ENCODE measurements around the gene TRHDE. TPM values are rescaled to one million over a fixed set of nuclear protein-coding genes. Genes with fewer than 3 reads are reported as not detected.
A peak's percentile ranks its signal among the peaks of the same experiment; 100 is the strongest.

Gene TRHDE, protein sequence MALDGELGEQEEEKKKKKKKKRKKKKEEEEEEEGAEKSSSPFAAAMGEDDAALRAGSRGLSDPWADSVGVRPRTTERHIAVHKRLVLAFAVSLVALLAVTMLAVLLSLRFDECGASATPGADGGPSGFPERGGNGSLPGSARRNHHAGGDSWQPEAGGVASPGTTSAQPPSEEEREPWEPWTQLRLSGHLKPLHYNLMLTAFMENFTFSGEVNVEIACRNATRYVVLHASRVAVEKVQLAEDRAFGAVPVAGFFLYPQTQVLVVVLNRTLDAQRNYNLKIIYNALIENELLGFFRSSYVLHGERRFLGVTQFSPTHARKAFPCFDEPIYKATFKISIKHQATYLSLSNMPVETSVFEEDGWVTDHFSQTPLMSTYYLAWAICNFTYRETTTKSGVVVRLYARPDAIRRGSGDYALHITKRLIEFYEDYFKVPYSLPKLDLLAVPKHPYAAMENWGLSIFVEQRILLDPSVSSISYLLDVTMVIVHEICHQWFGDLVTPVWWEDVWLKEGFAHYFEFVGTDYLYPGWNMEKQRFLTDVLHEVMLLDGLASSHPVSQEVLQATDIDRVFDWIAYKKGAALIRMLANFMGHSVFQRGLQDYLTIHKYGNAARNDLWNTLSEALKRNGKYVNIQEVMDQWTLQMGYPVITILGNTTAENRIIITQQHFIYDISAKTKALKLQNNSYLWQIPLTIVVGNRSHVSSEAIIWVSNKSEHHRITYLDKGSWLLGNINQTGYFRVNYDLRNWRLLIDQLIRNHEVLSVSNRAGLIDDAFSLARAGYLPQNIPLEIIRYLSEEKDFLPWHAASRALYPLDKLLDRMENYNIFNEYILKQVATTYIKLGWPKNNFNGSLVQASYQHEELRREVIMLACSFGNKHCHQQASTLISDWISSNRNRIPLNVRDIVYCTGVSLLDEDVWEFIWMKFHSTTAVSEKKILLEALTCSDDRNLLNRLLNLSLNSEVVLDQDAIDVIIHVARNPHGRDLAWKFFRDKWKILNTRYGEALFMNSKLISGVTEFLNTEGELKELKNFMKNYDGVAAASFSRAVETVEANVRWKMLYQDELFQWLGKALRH
- polyA plus RNA-seq (14.7 and 20.6 TPM in 2 replicates), polyA minus RNA-seq (89.9 and 96.2 TPM in 2 replicates)

DNA sequence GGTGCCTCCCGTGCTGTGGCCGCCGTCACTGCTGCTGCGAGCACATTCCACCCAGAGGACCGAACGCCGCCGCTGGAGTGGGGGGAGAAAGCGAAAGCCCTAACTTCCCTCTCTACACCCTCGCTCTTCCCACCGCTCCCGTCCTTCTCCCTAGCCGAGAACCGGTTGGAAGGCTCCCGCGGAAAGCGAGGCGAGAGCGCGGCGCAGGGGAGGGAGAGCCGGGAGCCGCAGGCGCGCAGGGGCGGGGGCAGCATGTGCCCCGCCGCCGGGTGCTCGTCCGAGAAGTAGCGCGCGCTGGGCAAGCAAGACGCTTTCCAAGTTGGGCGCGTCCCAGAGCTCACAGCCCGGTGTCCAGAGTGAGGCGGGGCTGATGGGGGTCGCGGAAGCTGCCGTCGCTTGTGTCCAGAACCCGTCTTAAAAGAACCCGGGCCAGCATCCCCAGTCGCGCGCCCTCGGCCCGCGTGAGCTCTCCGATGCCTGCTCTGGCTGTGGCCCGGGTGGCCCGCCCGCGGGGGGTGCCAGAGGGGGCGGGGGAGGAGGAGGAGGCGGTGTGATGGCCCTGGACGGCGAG lies at the start of gene TRHDE:
TRHDE (plus strand) TSS at position 280 of the 571 bp plus-strand sequence; CDS start at position 554, 274 bp downstream.
- Histone ChIP-seq H3K79me2 (replicated peaks; ENCODE audit: insufficient read depth, low read length) (peaks cover 56% of the 10 kb centered on the region), H3K4me3 (ENCODE audit: low read length) (peak within 1 kb of the TSS; percentile 81), H3K9ac (ENCODE audit: low read length) (peak within 1 kb of the TSS; percentile 84), H4K20me1 (ENCODE audit: insufficient read depth) (no peaks in the 10 kb centered on the region), H2AFZ (ENCODE audit: low read depth, low read length) (peak within 1 kb of the TSS; percentile 48), H3K9me2 (ENCODE audit: insufficient read depth, low read length) (no peaks in the 10 kb centered on the region), H3K4me2 (ENCODE audit: low read length) (peak within 1 kb of the TSS; percentile 75), H3K36me3 (ENCODE audit: insufficient read depth, low read length) (no peaks in the 10 kb centered on the region), H3K9me3 (ENCODE audit: low read length) (no peaks in the 10 kb centered on the region), H3K27ac (ENCODE audit: low read length) (peak within 1 kb of the TSS; percentile 85), H3F3A (ENCODE audit: insufficient read depth, low read length, poor library complexity, severe bottlenecking) (no peaks in the 10 kb centered on the region), H3K27me3 (ENCODE audit: insufficient read depth, low read depth, low read length) (peaks cover 23% of the 10 kb centered on the region)
- TF ChIP-seq, protein P1, sequence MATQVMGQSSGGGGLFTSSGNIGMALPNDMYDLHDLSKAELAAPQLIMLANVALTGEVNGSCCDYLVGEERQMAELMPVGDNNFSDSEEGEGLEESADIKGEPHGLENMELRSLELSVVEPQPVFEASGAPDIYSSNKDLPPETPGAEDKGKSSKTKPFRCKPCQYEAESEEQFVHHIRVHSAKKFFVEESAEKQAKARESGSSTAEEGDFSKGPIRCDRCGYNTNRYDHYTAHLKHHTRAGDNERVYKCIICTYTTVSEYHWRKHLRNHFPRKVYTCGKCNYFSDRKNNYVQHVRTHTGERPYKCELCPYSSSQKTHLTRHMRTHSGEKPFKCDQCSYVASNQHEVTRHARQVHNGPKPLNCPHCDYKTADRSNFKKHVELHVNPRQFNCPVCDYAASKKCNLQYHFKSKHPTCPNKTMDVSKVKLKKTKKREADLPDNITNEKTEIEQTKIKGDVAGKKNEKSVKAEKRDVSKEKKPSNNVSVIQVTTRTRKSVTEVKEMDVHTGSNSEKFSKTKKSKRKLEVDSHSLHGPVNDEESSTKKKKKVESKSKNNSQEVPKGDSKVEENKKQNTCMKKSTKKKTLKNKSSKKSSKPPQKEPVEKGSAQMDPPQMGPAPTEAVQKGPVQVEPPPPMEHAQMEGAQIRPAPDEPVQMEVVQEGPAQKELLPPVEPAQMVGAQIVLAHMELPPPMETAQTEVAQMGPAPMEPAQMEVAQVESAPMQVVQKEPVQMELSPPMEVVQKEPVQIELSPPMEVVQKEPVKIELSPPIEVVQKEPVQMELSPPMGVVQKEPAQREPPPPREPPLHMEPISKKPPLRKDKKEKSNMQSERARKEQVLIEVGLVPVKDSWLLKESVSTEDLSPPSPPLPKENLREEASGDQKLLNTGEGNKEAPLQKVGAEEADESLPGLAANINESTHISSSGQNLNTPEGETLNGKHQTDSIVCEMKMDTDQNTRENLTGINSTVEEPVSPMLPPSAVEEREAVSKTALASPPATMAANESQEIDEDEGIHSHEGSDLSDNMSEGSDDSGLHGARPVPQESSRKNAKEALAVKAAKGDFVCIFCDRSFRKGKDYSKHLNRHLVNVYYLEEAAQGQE (IDR thresholded peaks at IDR 0.05; ENCODE audit: borderline replicate concordance): peak; percentile 17
- no peak for TF ChIP-seq TAF1 (IDR thresholded peaks at IDR 0.05; ENCODE audit: low read depth)

- H2AFZ ChIP-seq (ENCODE audit: low read depth, low read length): no peak overlapping the region
These were observed 45.7 kb upstream of the TRHDE start for GRCh38 chr12:72226510-72226909.

More at GRCh38 chr12:72226510-72226909, 45.7 kb upstream of the TRHDE start:
- H3K9ac ChIP-seq (ENCODE audit: low read length): no peak overlapping the region
- H3K4me3 ChIP-seq (ENCODE audit: low read length): no peak overlapping the region
- no peaks in the 10 kb centered on the region for H3F3A ChIP-seq (ENCODE audit: insufficient read depth, low read length, poor library complexity, severe bottlenecking)
- no peaks in the 10 kb centered on the region for H3K9me2 ChIP-seq (ENCODE audit: insufficient read depth, low read length)
- no peak overlapping the region for H3K27ac ChIP-seq (ENCODE audit: low read length)
- no peaks in the 10 kb centered on the region for H3K9me3 ChIP-seq (ENCODE audit: low read length)
- no peak overlapping the region for H3K4me2 ChIP-seq (ENCODE audit: low read length)
- H4K20me1 ChIP-seq (ENCODE audit: insufficient read depth): no peaks in the 10 kb centered on the region
- TF ChIP-seq SMC3 (conservative IDR thresholded peaks at IDR 0.05; ENCODE audit: poor library complexity) (no peak), MXI1 (conservative IDR thresholded peaks at IDR 0.05; ENCODE audit: poor library complexity, severe bottlenecking) (no peak), TAF1 (IDR thresholded peaks at IDR 0.05; ENCODE audit: low read depth) (no peak), RAD21 (conservative IDR thresholded peaks at IDR 0.05) (no peak), EP300 (conservative IDR thresholded peaks at IDR 0.05; ENCODE audit: poor library complexity, severe bottlenecking) (no peak), EZH2 (IDR thresholded peaks at IDR 0.05; ENCODE audit: borderline replicate concordance, insufficient read depth, low read length, poor library complexity, severe bottlenecking) (no peak), POLR2AphosphoS5 (IDR thresholded peaks at IDR 0.05) (no peak), CTCF (IDR thresholded peaks at IDR 0.05; ENCODE audit: poor library complexity, severe bottlenecking) (no peak)
- TF ChIP-seq, protein P1 (IDR thresholded peaks at IDR 0.05; ENCODE audit: borderline replicate concordance): no peak
- no peaks in the 10 kb centered on the region for H3K36me3 ChIP-seq (ENCODE audit: insufficient read depth, low read length)
- no peaks in the 10 kb centered on the region for H3K79me2 ChIP-seq (replicated peaks; ENCODE audit: insufficient read depth, low read length)
- H3K27me3 ChIP-seq (ENCODE audit: insufficient read depth, low read depth, low read length): no peaks in the 10 kb centered on the region
